HG02973 (cell line): ENCODE results near the gene ST7.
"Not testable (repeated sequence)": the region's sequence is repeated elsewhere in the genome, so short reads cannot be mapped to it uniquely, and the experiment has no call there.

ENCODE experiments used
- ATAC-seq: cut with Tn5 transposase; IDR thresholded peaks from one replicate; pipeline ENCODE4 v1.9.1; 2021; ENCODE audit warnings: moderate library complexity; ENCODE audit not compliant: unreplicated experiment

The ST7 gene

DNA sequence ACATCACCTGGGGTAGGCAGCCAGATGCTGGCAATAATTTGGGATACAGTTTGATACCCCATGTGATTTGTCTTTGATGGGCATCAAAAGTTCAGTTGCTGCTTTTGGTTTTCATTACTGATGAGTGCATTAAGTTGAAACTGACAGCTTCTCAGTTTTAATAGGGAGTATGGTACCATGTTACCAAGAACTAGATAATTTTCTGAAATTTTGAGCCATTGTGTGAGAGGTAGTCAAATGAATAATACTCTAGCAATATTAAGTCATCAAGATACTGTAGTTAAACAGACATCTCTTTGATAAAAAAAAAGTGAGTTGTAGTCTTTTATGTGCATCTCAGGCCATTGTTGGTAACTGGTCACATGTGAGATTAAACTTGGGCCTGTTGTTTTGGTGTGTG lies 71.5 kb downstream of the ST7 start:
- ATAC-seq, result no peak

DNA sequence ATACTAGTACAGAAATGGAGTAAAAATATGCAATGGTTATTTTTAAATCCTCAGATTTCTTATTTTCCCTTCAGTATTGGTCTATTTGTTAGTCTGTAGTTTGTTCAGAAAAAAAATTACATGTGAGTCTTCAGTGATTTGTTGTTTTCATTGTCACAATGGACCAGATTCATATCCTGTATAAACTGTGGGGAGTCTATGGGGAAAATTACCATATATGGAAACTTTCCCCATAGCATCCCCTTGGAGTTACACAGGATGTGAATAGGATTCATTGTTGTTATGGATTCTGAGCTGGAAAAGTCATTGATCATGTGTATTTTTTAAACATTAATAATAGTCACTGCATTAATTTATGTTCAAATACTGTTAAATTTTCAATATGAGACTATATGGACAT lies 72.6 kb downstream of the ST7 start:
- ATAC-seq, result no peak

GRCh38 chr7:117030346-117030745 lies 77.0 kb downstream of the ST7 start:
- ATAC-seq, result not testable (repeated sequence)

DNA sequence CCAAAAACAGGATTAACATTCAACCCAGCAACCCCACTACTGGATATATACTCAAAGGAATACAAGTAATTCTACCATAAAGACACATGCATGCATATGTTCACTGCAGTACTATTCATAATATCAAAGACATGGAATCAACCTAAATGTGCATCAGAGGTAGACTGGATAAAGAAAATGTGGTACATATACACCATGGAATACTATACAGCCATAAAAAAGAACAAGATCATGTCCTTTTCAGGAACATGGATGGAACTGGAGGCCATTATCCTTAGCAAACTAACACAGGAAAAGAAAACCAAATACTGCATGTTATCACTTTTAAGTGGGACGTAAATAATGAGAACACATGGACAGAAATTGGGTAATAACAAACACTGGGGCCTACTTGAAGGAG lies 77.5 kb downstream of the ST7 start:
- ATAC-seq, result not testable (repeated sequence)

- ATAC-seq, result no peak
Observed at GRCh38 chr7:117032810-117033209, 79.5 kb downstream of the ST7 start.

- ATAC-seq, result no peak
Observed at GRCh38 chr7:117034851-117035464, 81.7 kb downstream of the ST7 start.

- ATAC-seq, result no peak
Observed at GRCh38 chr7:117035465-117035862, 82.2 kb downstream of the ST7 start.

- ATAC-seq, result no peak
Observed at GRCh38 chr7:117036053-117036669, 82.9 kb downstream of the ST7 start.

- no peak for ATAC-seq
Observed at GRCh38 chr7:117036836-117037235, 83.5 kb downstream of the ST7 start.

GRCh38 chr7:117038408-117038807 lies 85.1 kb downstream of the ST7 start:
- no peak for ATAC-seq

DNA sequence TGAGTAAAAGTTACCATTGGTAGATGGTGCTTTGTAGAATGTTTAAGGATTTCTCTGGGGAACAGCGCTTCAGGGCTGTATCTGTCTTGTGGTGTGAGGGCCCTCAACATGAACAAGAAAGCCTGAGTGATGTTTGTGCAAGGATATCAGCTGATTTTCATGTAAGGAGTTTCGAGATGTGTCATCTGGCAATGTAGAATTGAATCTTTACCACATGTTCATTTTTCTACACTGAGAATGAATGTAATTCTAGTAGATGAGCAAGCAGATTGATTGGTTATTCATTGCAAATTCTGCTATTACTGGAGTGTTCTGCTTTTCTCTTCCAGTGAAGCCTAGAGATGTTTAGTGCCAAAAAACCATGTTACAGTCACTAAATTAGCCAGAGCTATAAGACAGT lies 87.7 kb downstream of the ST7 start:
- ATAC-seq, result no peak

DNA sequence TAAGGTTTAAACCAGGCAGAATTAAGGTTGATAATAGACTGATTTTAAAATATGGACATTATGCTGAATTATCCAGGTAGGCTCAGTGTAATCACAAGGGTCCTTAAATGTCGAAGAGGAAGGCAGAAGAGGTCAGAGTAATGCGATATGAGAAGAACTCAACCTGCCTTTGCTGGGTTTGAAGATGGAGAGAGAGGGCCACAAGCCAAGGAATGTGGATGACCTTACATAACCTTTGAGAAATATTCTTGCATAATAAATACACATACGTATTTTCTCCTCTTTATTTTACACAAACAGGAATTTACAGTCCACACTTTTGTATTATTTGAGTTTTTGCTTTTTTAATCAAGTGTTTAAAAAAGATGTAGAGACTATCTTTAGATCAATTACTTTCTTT lies 88.5 kb downstream of the ST7 start:
- ATAC-seq, result no peak

DNA sequence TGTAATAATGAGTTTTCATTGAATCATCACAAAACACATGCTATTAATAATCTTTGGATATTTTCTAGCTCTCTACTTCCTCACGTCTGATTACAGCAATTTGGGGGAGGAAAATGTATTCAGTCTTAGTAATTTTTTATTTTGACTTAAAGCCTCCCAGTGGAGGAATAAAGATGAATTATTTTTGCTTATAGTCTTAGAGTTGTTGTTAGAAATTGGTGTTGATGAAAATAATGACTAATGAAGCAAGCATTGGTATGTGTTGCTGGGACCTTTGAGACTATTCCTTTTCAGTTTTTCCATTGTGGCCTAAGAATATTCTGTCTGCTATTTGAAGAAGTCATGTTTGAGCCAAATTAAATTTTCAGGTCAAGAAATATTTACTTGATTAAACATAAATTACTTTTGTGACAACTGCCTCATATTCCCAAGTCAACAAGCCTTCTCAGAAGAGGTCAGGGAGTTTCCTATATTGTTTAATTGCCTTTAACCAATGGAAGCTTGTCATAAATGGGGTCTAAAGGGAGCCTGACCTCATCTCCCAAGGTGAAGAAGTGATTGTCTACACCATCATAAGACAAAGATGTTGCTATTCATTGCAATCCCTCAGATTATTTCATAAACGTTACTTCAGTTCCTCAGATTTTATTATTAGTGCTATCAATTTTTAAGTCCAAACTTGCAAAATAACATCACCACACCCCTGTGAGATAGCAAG lies 90.0 kb downstream of the ST7 start:
- ATAC-seq, result no peak

GRCh38 chr7:117044664-117045063 lies 91.4 kb downstream of the ST7 start:
- no peak for ATAC-seq

- ATAC-seq, result no peak
Observed at GRCh38 chr7:117045927-117046710, 92.8 kb downstream of the ST7 start.

- no peak for ATAC-seq
Observed at GRCh38 chr7:117047496-117047895, 94.2 kb downstream of the ST7 start.

DNA sequence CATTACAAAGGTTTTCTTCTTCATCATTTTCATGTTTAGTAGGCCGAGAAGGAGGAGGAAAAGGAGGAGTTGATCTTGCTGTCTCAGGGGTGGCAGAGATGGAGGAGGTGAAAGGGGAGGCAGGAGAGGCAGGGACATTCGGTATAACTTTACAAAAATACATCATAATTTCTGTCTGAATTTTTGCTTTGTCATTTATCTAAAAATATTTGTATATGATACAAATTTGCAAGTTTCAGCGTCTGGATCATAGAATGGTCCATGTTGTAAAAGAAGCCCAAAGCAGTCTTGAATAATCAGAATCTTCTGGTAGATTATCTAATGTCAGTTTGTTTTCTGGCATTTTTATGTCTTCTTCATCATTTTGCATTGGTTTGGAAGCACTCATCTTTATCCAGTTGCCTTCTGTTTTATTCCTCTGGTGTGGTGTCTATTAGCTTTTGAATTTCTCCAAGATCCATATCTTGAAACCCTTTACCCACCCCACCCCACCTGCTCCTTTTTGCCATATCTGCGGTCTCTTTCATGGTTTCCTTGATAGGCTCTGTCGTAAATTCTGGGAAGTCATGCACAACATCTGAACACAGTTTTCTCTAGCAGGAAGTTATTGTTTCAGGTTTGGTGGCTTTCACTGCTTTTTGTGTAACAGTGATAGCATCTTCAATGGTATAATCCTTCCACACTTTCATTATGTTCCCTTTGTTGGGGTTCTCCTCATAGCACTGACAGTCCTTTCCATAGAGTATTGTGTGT lies 95.0 kb downstream of the ST7 start:
- no peak for ATAC-seq

DNA sequence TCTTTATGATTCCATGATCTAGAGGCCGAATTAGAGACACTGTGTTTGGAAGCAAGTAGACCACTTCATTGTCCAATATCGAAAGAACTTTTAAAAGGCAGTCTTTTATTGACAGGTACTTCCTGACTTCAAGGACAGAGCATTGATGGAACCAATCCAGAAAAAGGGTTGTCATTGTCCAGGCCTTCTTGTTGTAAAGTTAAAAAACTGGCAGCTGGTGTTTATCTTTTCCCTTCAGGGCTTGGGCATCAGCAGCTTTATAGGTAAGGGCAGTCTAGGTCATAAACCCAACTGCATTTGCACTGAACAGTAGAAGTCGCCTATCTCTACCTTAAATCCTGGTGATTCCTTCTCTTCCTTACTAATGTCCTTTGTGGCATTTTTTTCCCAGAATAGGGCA lies 95.6 kb downstream of the ST7 start:
- ATAC-seq, result no peak

GRCh38 chr7:117051808-117052207 lies 98.5 kb downstream of the ST7 start:
- ATAC-seq, result no peak

DNA sequence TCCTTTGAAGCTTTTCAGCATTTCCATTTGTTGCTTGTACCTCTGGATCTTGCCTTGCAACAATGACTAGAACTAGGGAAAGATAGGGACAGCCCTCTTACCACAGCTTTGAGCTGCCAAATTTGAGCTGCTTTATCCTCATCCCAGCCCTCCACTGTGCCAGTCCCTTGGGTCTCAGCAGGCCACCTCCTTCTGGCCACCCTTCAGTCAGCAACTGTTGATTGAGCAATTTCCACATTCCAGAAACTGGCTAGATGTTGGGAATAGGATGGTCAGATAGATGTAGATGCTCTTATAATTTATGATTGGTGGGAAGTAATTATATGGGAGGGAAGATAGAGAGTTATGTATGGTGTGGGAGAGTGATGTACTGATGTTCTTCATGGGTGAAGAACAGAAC lies 100.1 kb downstream of the ST7 start:
- ATAC-seq, result no peak

- no peak for ATAC-seq
Observed at GRCh38 chr7:117061751-117062150, 108.5 kb downstream of the ST7 start.
